SH-SY5Y (cell line): ENCODE measurements around the gene NKRF.
A peak's percentile ranks its signal among the peaks of the same experiment; 100 is the strongest.

ENCODE experiments used
- GATA2 ChIP-seq: IDR thresholded peaks from 2 replicates; pipeline ENCODE4 v1.6.1; 2011; ENCODE audit warnings: mild to moderate bottlenecking, low read depth, low read length
- GATA3 ChIP-seq: IDR thresholded peaks from 2 replicates; pipeline ENCODE4 v1.6.1; 2011; ENCODE audit warnings: low read depth, mild to moderate bottlenecking, low read length, moderate library complexity

The NKRF gene

DNA sequence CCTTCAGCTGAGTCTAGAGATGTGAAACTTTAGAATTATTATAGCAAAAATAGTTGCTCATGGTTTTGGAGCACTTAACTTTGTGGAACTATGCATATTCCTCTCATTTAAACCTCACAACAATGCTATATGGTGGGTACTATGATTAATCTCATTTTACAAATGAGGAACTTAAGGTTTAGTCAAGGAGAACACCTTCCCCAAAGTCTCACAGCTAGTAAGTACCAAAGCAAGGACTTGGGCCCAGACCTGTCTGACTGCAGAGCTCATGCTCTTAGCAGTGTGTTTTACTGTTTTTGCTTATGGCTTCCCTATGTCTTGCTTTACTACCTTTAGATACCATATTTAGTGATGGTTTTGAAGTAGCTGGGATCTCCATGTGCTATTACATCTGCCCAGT is 26.8 kb downstream of the NKRF start:
- TF ChIP-seq GATA3 (no peak), GATA2 (no peak)

DNA sequence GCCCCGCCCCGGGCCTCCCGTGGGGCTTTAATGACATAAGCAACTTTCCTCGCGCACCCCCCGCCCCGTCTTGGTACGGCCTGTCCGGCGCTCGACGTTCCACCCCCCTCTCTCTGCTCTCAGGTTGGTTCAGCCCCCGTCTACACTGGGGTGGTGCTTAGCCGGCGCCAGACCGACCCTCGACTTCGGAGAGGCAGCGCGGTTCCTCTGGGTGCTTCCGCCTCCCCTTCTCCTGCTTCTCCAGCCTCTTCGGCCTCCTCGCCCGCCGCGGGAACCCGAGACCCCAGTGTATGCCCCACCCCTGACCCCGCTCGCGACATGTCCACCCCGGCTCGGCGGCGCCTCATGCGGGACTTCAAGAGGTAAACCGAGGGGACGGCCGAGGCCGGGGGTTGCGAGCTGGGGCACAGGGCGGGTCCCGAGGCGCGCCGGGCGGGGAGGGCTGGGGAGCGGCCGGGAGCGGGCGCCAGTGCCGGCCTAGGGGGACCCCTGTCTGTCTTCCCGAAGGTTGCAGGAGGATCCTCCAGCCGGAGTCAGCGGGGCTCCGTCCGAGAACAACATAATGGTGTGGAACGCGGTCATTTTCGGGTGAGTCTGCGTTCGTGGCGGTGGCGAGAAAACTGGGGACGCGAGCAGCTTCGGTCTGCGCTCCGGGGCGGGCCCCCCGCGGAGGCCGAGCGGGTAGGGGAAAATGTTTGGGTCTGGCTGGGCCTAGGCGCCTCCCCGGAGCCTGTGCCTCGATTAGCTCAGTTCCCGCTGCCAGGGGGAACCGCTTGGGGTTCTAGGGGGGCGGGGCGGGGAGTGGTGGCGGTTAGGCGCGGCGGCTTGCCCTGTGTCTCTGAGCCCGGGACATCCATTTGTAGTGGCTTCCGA is 31.6 kb downstream of the NKRF start, which contains the start of gene UBE2A:
UBE2A (plus strand) TSS at position 170 of the 873 bp plus-strand sequence; CDS start at position 319, 149 bp downstream.
- TF ChIP-seq GATA2 = no peak
- no peak for TF ChIP-seq GATA3

DNA sequence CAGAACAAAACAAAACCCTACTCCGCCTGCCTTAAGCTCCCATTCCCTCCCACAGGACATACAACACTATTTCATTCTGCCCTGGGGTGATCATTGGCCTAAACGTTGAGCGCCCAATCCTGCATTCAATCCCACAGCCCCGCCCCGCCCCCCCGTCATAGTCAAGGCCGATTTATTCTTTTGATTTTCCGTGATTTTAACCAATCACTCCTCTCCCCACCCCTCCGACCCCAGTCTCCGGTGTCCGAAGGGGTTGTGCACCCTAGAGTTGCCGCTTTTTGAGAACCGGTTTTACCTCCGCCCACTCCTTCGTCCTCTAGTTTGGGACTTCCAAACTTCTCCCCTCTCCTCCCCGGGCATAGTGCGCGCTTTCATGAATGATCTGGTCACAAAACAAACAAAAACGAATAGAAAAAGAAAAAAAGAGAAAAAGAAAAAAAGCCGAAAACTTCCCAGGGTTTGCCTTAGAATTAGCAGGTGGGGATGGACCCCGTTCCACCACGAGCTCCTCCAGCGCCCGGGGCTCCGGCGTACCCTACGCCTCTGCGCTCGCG is 32.3 kb downstream of the NKRF start:
- TF ChIP-seq GATA3 (no peak), GATA2 (no peak)

DNA sequence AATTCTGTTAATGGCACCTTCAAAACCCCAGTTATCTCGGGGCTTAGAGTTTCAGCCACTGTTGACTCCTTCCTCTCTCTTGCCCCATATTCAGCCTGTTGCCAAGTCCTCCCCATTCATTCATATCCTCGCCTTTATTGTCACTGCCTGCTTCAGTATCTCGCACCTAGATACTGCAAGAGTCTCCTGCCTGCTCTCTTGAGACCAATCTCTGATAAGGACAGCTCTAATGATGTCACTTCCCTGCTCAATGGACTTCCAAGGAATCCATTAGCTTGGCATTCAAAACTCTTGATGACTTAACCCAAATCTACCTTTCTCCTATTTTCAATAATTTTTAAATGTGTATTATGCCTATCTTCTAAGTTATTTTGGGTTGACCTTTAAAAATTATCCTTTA is 33.0 kb downstream of the NKRF start:
- TF ChIP-seq GATA2 = no peak
- TF ChIP-seq GATA3 = no peak

DNA sequence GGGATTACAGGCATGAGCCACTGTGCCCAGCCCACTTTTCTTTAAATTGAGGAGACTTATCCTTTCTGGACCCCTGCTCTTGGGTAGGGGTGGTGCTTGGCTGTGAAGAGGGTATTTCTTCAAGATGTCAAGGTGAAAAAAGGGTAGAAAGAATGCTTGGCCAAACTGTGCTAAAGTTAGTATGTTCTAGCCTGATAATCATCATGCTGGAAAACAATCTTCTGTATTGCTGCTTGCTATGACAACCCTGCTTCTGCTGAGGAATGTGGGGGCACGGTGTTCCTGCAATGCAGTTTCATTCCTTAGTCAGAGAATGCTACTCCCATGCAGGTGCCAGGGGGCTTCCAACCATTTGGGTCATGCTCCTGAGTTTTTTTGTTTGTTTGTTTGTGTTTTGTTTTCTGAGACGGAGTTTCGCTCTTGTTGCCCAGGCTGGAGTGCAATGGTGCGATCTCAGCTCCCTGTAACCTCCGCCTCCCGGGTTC is 35.8 kb downstream of the NKRF start:
- TF ChIP-seq GATA3 (no peak), GATA2 (no peak)

DNA sequence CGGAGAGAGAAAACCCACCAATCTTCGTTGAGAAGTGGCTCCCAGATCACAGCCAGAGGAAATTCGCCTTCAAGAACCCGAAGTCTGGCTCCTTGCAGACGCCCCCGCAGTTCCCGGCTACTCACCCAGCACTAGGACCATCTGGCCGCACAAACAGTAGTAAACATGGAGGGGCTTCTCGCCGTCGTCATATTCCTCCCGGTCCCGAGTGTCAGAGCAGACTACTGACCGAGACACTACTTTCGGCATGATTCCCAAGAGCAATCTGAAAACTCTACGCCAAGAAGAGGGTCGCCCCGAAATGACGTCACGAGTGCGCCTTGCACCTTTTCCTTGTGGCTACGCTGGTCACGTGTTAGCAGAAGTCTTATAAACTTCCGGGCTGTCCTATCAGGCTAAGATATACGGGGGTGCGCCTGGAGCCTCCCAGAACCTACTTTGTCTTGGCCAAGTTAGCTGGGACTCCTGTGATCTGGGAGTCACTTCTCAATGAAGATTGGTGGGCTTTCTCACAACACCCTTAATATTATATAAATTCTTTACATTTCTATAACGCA is 41.0 kb downstream of the NKRF start, which contains the start of gene STEEP1:
STEEP1 (minus strand) TSS at position 303 of the 557 bp plus-strand sequence; CDS start at position 249, 54 bp downstream.
- TF ChIP-seq GATA3 (no peak), GATA2 (0 out of 2 replicates have a peak, but pooled peaks have one; percentile 8)

DNA sequence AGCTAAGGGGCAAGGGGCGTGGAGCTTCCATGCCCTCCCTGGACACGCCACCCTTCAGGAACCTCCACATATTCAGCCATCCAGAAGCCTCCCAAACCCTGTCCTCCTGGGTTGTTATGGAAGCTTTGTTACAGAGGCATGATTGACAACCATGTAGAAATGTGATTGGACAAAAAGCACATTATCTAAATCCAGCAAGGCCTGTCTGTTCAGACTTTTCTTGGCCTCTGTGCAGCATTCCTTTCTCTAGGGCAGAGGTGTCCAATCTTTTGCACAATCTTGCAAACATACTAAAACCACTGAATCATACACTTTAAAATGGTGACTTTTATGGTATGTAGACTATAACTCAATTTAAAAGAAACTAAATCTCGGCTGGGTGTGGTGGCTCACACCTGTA is 53.7 kb downstream of the NKRF start:
- TF ChIP-seq GATA3 = no peak
- TF ChIP-seq GATA2 = no peak

DNA sequence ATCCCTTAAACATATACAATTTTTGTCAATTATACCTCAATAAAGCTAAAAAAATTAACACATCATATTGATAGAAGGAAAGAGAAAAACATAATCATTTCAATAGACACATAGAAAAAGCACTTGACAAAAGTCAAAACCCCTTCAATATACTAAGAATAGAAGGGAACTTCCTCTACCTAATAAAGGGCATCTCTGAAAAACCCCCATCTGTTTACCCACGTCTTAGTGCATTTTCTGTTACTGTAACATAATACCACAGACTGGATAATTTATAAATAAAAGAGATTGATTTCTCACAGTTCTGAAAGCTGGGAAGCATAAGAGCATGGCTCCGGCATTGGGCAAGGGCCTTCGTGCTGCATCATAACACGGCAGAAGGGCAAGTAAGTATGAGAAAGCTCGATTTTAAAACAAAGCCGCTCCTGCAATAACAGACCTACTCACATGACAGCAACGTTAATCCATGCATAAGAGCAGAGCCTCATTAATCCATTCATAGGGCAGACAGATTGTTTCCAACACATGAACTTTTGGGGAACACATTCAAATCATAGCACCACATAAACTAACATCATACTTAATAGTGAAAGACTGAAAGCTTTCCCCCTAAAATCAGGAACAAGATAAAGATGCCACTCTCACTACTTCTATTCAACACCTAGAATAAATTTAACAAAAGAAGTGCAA is 56.8 kb downstream of the NKRF start:
- no peak for TF ChIP-seq GATA3
- no peak for TF ChIP-seq GATA2

DNA sequence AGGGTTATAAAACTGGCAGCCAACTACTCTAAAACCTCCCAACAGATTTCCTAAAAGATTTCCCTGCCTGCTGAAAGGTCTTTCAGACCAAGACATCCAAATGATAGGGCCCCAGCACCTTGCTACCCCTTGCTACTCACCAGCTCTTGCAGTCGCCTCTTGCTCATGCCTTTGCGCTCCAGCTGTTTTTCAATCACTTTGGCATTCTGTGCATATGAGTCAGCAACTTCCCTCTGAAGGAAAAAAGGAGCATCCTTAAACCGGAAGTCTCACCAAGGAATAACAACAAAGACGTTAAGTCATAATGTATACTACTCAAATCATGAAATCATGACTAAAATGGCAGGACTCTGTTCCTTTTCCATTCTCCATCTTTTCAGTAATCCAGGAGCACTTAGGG is 65.0 kb downstream of the NKRF start:
- TF ChIP-seq GATA3 (no peak), GATA2 (no peak)

DNA sequence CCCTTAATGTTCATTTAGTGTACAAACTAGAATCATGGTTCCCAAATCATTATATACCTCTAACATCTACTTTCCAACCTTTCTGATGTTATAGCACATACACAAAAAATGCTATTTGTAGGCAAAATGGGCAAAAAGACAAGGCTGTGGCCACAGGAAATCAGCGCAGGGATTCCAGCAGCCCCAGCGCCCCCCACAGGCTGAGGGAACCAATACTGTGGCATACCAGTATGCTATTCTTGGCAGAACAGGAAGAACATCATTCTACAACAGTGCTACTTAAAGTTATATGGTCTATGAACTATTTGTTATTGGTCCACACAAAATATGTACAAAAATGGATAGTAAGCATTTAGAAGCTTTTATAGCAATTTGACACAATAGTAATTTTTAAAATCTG is 66.4 kb downstream of the NKRF start:
- TF ChIP-seq GATA3 = no peak
- no peak for TF ChIP-seq GATA2
